Thyroid gland (tissue), 4 donors: ENCODE data around the gene TMEM266.

Experiments used
- POLR2A ChIP-seq, 2 donors: fragments of 450-650 bp; IDR thresholded peaks; one replicate each; pipeline ENCODE4 v1.6.1; 2017; ENCODE audit warnings: antibody characterized with exemption in 2 of 2, mild to moderate bottlenecking in 2 of 2, moderate library complexity in 1 of 2
- TF ChIP-seq, protein P1 (sequence below), 6 experiments: fragments of 200-600 bp in 3 of 6; fragments of 450-650 bp in 3 of 6; sonication (generic) in 3 of 6; IDR thresholded peaks; one replicate each; pipeline ENCODE4 v1.5.1; 2016 to 2019; ENCODE audit warnings: antibody characterized with exemption in 6 of 6, mild to moderate bottlenecking in 2 of 6, inconsistent platforms in 1 of 6, moderate library complexity in 1 of 6

DNA sequence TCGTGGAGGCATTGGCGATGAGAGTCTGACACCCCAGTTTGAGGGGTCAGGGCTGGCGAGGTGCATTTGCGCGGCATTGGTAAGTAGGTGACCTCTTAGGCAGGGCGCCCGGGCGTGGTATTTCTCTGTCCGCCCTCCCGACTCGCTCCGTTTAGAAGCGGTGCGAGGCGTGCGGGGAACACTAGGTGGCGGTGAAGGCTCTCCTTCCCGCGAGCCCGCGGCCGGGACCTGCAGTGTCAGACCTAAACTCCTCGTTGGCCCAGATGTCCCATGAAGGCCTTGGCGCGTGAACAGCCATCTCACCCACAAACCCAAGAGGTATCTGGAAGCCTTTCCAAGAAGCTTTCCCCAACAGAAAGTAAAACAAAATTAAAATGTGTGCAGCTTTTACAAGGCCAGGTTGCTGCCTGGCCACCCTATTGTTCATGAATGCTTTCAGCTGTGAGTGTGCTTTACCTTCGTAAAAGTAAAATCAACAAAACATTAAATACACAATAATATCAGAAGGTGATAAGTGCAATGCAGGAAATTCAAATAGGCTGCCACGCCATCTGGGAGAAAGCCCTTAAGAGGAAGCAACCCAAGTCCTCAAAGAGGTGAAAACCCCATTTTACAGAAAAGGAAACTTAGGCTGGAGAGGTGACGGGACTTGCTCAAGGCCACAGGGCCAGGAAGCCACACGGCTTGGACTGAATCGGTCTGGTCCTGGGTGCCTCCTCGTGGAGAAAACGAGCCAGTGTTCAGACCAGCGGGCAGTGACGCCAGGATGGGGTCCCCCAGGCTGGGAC, 131.2 kb downstream of the TMEM266 start:
- TF ChIP-seq, protein P1, sequence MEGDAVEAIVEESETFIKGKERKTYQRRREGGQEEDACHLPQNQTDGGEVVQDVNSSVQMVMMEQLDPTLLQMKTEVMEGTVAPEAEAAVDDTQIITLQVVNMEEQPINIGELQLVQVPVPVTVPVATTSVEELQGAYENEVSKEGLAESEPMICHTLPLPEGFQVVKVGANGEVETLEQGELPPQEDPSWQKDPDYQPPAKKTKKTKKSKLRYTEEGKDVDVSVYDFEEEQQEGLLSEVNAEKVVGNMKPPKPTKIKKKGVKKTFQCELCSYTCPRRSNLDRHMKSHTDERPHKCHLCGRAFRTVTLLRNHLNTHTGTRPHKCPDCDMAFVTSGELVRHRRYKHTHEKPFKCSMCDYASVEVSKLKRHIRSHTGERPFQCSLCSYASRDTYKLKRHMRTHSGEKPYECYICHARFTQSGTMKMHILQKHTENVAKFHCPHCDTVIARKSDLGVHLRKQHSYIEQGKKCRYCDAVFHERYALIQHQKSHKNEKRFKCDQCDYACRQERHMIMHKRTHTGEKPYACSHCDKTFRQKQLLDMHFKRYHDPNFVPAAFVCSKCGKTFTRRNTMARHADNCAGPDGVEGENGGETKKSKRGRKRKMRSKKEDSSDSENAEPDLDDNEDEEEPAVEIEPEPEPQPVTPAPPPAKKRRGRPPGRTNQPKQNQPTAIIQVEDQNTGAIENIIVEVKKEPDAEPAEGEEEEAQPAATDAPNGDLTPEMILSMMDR (IDR thresholded peaks at IDR 0.05), result peak; percentile 56 to 89 (median 76)
- no peak for TF ChIP-seq POLR2A (IDR thresholded peaks at IDR 0.05)
